Measurements from ENCODE around the gene SAP30BP.
A peak's percentile ranks its signal among the peaks of the same experiment; 100 is the strongest.

Gene SAP30BP

GRCh38 chr17:75739174-75739573, 72.0 kb downstream of the SAP30BP start:
- no peak for DNase-seq (ENCODE audit: low read depth)

- no peak for DNase-seq (ENCODE audit: low read depth)
Observed at GRCh38 chr17:75739801-75740200, 72.7 kb downstream of the SAP30BP start.

- DNase-seq (ENCODE audit: low read depth) = no peak
Observed at GRCh38 chr17:75740215-75740614, 73.1 kb downstream of the SAP30BP start.

GRCh38 chr17:75740631-75741077, 73.5 kb downstream of the SAP30BP start:
- no peak for DNase-seq (ENCODE audit: low read depth)

GRCh38 chr17:75742337-75742736, 75.2 kb downstream of the SAP30BP start:
- no peak for DNase-seq (ENCODE audit: low read depth)

GRCh38 chr17:75743625-75744206, 76.6 kb downstream of the SAP30BP start:
- no peak for DNase-seq (ENCODE audit: low read depth)

- no peak for DNase-seq (ENCODE audit: low read depth)
Observed at GRCh38 chr17:75748706-75749105, 81.6 kb downstream of the SAP30BP start.

- peak; percentile 91 for DNase-seq (ENCODE audit: low read depth)
Observed at GRCh38 chr17:75749545-75750389, 82.6 kb downstream of the SAP30BP start.

- no peak for DNase-seq (ENCODE audit: low read depth)
Observed at GRCh38 chr17:75750661-75751423, 83.7 kb downstream of the SAP30BP start.

- no peak for DNase-seq (ENCODE audit: low read depth)
Observed at GRCh38 chr17:75751676-75752404, 84.7 kb downstream of the SAP30BP start.

GRCh38 chr17:75752405-75752709, 85.2 kb downstream of the SAP30BP start:
- DNase-seq (ENCODE audit: low read depth) = no peak

GRCh38 chr17:75752802-75753513, 85.8 kb downstream of the SAP30BP start:
- no peak for DNase-seq (ENCODE audit: low read depth)

GRCh38 chr17:75753514-75754377, 86.6 kb downstream of the SAP30BP start:
- peak; percentile 60 for DNase-seq (ENCODE audit: low read depth)

- no peak for DNase-seq (ENCODE audit: low read depth)
Observed at GRCh38 chr17:75754378-75755204, 87.5 kb downstream of the SAP30BP start.

GRCh38 chr17:75755205-75755901, 88.2 kb downstream of the SAP30BP start:
- no peak for DNase-seq (ENCODE audit: low read depth)

GRCh38 chr17:75755990-75756389, 88.9 kb downstream of the SAP30BP start:
- DNase-seq (ENCODE audit: low read depth) = no peak

GRCh38 chr17:75756451-75757085, 89.4 kb downstream of the SAP30BP start:
- no peak for DNase-seq (ENCODE audit: low read depth)

- no peak for DNase-seq (ENCODE audit: low read depth)
Observed at GRCh38 chr17:75757086-75757681, 90.0 kb downstream of the SAP30BP start.

Measured in activated gamma-delta T cell treated with anti-CD3 and anti-CD28 coated beads, Interleukin-2, amount 50 U/mL, for 16 hours (primary cell).